Neural cell (in vitro differentiated cells): ENCODE data around the gene GMPR. TPM values are rescaled to one million over a fixed set of nuclear protein-coding genes. Genes with fewer than 3 reads are reported as not detected.

Experiments
- H2AFZ ChIP-seq: fragments of 200-600, 300-800 bp; sonication (generic), shearing (Covaris generic); 2 replicates; pipeline ENCODE4 v1.6.0; 2014; ENCODE audit warnings: low read depth, mild to moderate bottlenecking, antibody characterized with exemption, low read length, moderate library complexity
- H3F3A ChIP-seq: fragments of 200-600 bp; shearing (Covaris generic); 2 replicates; pipeline ENCODE4 v1.6.1; 2016; ENCODE audit warnings: mild to moderate bottlenecking, moderate library complexity, mixed read lengths, antibody characterized with exemption, low read length; ENCODE audit not compliant: insufficient read depth, poor library complexity, severe bottlenecking
- H3K27ac ChIP-seq: fragments of 200-600, 300-800 bp; sonication (generic), shearing (Covaris generic); 2 replicates; pipeline ENCODE4 v1.5.1; 2014; ENCODE audit warnings: mild to moderate bottlenecking, low read length, moderate library complexity
- H3K27me3 ChIP-seq: fragments of 300-800, 200-600 bp; sonication (generic), shearing (Covaris generic); 2 replicates; pipeline ENCODE4 v1.6.0; 2014; ENCODE audit warnings: mild to moderate bottlenecking, low read depth, low read length, moderate library complexity; ENCODE audit not compliant: insufficient read depth
- H3K36me3 ChIP-seq: fragments of 300-800, 200-600 bp; sonication (generic), shearing (Covaris generic); 2 replicates; pipeline ENCODE4 v1.5.1; 2014; ENCODE audit warnings: mild to moderate bottlenecking, antibody characterized with exemption, low read length, moderate library complexity; ENCODE audit not compliant: insufficient read depth
- H3K4me2 ChIP-seq: fragments of 300-800, 200-600 bp; sonication (generic), shearing (Covaris generic); 2 replicates; pipeline ENCODE4 v1.6.0; 2014; ENCODE audit warnings: mild to moderate bottlenecking, low read length
- H3K4me3 ChIP-seq: fragments of 300-800, 200-600 bp; sonication (generic), shearing (Covaris generic); 2 replicates; pipeline ENCODE4 v1.5.1; 2014; ENCODE audit warnings: mild to moderate bottlenecking, low read length, moderate library complexity
- H3K79me2 ChIP-seq: fragments of 200-600 bp; shearing (Covaris generic); replicated peaks from 2 replicates; pipeline ENCODE4 v1.6.0; 2014; ENCODE audit warnings: mild to moderate bottlenecking, low read length, moderate library complexity; ENCODE audit not compliant: insufficient read depth
- H3K9ac ChIP-seq: fragments of 300-800, 200-600 bp; sonication (generic), shearing (Covaris generic); 2 replicates; pipeline ENCODE4 v1.6.1; 2016; ENCODE audit warnings: mild to moderate bottlenecking, low read length, mixed read lengths
- H3K9me2 ChIP-seq: fragments of 200-600 bp; shearing (Covaris generic); 2 replicates; pipeline ENCODE4 v1.6.1; 2016; ENCODE audit warnings: mild to moderate bottlenecking, low read length, mixed read lengths; ENCODE audit not compliant: insufficient read depth
- H3K9me3 ChIP-seq: fragments of 200-600, 300-800 bp; sonication (generic), shearing (Covaris generic); 2 replicates; pipeline ENCODE4 v1.6.1; 2016; ENCODE audit warnings: mild to moderate bottlenecking, mixed run types, low read length, moderate library complexity, mixed read lengths
- H4K20me1 ChIP-seq: fragments of 200-600 bp; shearing (Covaris generic); 2 replicates; pipeline ENCODE4 v1.6.1; 2016; ENCODE audit warnings: mild to moderate bottlenecking, mixed run types; ENCODE audit not compliant: insufficient read depth
- CTCF ChIP-seq: fragments of 450-650 bp; IDR thresholded peaks from 2 replicates; pipeline ENCODE4 v1.5.1; 2014; ENCODE audit warnings: antibody characterized with exemption, mild to moderate bottlenecking, moderate library complexity; ENCODE audit not compliant: poor library complexity, severe bottlenecking
- EP300 ChIP-seq: fragments of 450-650 bp; conservative IDR thresholded peaks from 2 replicates; pipeline ENCODE4 v1.6.1; 2014; ENCODE audit warnings: antibody characterized with exemption, mild to moderate bottlenecking, moderate library complexity; ENCODE audit not compliant: poor library complexity, severe bottlenecking
- EZH2 ChIP-seq: fragments of 200-600, 300-800 bp; shearing (Covaris generic), sonication (generic); IDR thresholded peaks from 2 replicates; pipeline ENCODE4 v1.6.1; 2014; ENCODE audit warnings: antibody characterized with exemption, low read length, borderline replicate concordance, mild to moderate bottlenecking; ENCODE audit not compliant: insufficient read depth, poor library complexity, severe bottlenecking
- MXI1 ChIP-seq: fragments of 450-650 bp; conservative IDR thresholded peaks from 2 replicates; pipeline ENCODE4 v1.6.1; 2014; ENCODE audit warnings: antibody characterized with exemption, mild to moderate bottlenecking; ENCODE audit not compliant: poor library complexity, severe bottlenecking
- POLR2AphosphoS5 ChIP-seq: IDR thresholded peaks from 2 replicates; pipeline ENCODE4 v1.6.1; 2012
- RAD21 ChIP-seq: fragments of 450-650 bp; conservative IDR thresholded peaks from 2 replicates; pipeline ENCODE4 v1.6.1; 2014; ENCODE audit warnings: antibody characterized with exemption, mild to moderate bottlenecking, moderate library complexity
- REST ChIP-seq: IDR thresholded peaks from 2 replicates; pipeline ENCODE4 v1.6.1; 2012; ENCODE audit warnings: borderline replicate concordance
- SMC3 ChIP-seq: fragments of 450-650 bp; conservative IDR thresholded peaks from 2 replicates; pipeline ENCODE4 v1.6.1; 2014; ENCODE audit warnings: antibody characterized with exemption, mild to moderate bottlenecking, moderate library complexity; ENCODE audit not compliant: poor library complexity
- TAF1 ChIP-seq: IDR thresholded peaks from 2 replicates; pipeline ENCODE4 v1.6.1; 2012; ENCODE audit warnings: low read depth
- polyA plus RNA-seq: library from polyadenylated mRNA; depleted of rRNA; stranded (reverse); fragments of >200 nt; gene quantifications from 2 replicates; pipeline ENCODE4 v1.2.3, GENCODE V29; 2014

The GMPR gene
- polyA plus RNA-seq, 1 donor from 2014 or later = not detected

- no peaks in the 10 kb centered on the region for H3K36me3 ChIP-seq
- H3K79me2 ChIP-seq = no peaks in the 10 kb centered on the region
- no peaks in the 10 kb centered on the region for H3K9me2 ChIP-seq
- H3K4me2 ChIP-seq = no peak overlapping the region
- H3K9me3 ChIP-seq = no peaks in the 10 kb centered on the region
- H2AFZ ChIP-seq = no peak overlapping the region
- no peaks in the 10 kb centered on the region for H3F3A ChIP-seq
- H3K27me3 ChIP-seq = no peaks in the 10 kb centered on the region
- no peak overlapping the region for H3K9ac ChIP-seq
- no peak for TF ChIP-seq REST
- TF ChIP-seq RAD21 = no peak
- no peak for TF ChIP-seq MXI1
- TF ChIP-seq EP300 = no peak
- no peak for TF ChIP-seq EZH2
- no peak for TF ChIP-seq POLR2AphosphoS5
- TF ChIP-seq SMC3 = no peak
- no peak for TF ChIP-seq CTCF
- TF ChIP-seq TAF1 = no peak
- H3K27ac ChIP-seq = no peak overlapping the region
- no peak overlapping the region for H3K4me3 ChIP-seq
- H4K20me1 ChIP-seq = no peaks in the 10 kb centered on the region
These were observed 33.8 kb downstream of the GMPR start for GRCh38 chr6:16272201-16272600.

GRCh38 chr6:16273256-16273655 is 34.9 kb downstream of the GMPR start:
- Histone ChIP-seq H3K79me2 (no peaks in the 10 kb centered on the region), H4K20me1 (no peaks in the 10 kb centered on the region), H2AFZ (no peak overlapping the region), H3K9ac (no peak overlapping the region), H3K9me3 (no peaks in the 10 kb centered on the region), H3K27ac (no peak overlapping the region), H3K36me3 (no peaks in the 10 kb centered on the region), H3K4me3 (no peak overlapping the region), H3K4me2 (no peak overlapping the region), H3F3A (no peaks in the 10 kb centered on the region), H3K9me2 (no peaks in the 10 kb centered on the region), H3K27me3 (no peaks in the 10 kb centered on the region)
- TF ChIP-seq REST = no peak
- no peak for TF ChIP-seq CTCF
- no peak for TF ChIP-seq EZH2
- no peak for TF ChIP-seq SMC3
- no peak for TF ChIP-seq POLR2AphosphoS5
- no peak for TF ChIP-seq EP300
- no peak for TF ChIP-seq TAF1
- TF ChIP-seq MXI1 = no peak
- TF ChIP-seq RAD21 = no peak
